ENCODE results near the gene CELA3A.

GRCh38 chr1:22051607-22052114 lies 50.2 kb downstream of the CELA3A start:
- TF ChIP-seq POLR2AphosphoS5 (IDR thresholded peaks at IDR 0.05; ENCODE audit: low read depth, low read length) = no peak
- TF ChIP-seq SIN3A (IDR thresholded peaks at IDR 0.05; ENCODE audit: borderline replicate concordance, insufficient read depth, low read length) = no peak
- TF ChIP-seq TAF1 (IDR thresholded peaks at IDR 0.05; ENCODE audit: borderline replicate concordance, insufficient read depth, low read length) = no peak
- TF ChIP-seq, protein P1, sequence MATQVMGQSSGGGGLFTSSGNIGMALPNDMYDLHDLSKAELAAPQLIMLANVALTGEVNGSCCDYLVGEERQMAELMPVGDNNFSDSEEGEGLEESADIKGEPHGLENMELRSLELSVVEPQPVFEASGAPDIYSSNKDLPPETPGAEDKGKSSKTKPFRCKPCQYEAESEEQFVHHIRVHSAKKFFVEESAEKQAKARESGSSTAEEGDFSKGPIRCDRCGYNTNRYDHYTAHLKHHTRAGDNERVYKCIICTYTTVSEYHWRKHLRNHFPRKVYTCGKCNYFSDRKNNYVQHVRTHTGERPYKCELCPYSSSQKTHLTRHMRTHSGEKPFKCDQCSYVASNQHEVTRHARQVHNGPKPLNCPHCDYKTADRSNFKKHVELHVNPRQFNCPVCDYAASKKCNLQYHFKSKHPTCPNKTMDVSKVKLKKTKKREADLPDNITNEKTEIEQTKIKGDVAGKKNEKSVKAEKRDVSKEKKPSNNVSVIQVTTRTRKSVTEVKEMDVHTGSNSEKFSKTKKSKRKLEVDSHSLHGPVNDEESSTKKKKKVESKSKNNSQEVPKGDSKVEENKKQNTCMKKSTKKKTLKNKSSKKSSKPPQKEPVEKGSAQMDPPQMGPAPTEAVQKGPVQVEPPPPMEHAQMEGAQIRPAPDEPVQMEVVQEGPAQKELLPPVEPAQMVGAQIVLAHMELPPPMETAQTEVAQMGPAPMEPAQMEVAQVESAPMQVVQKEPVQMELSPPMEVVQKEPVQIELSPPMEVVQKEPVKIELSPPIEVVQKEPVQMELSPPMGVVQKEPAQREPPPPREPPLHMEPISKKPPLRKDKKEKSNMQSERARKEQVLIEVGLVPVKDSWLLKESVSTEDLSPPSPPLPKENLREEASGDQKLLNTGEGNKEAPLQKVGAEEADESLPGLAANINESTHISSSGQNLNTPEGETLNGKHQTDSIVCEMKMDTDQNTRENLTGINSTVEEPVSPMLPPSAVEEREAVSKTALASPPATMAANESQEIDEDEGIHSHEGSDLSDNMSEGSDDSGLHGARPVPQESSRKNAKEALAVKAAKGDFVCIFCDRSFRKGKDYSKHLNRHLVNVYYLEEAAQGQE (IDR thresholded peaks at IDR 0.05; ENCODE audit: insufficient read depth in 1 of 2, low read depth in 2 of 2, low read length in 2 of 2) = no peak
- no peak for TF ChIP-seq FOXP2 (optimal IDR thresholded peaks at IDR 0.05; ENCODE audit: borderline replicate concordance, extremely low read depth, extremely low read length, insufficient read depth)
